ENCODE data around the gene NME4. TPM values are rescaled to one million over a fixed set of nuclear protein-coding genes. Genes with fewer than 3 reads are reported as not detected.
A peak's percentile ranks its signal among the peaks of the same experiment; 100 is the strongest.

NME4 gene
- total and polyA plus RNA-seq, 10 of the 15 experiments (the other 5 are each of a cell fraction or from before 2014, with no cell fraction given): 11.0 to 235 (median 97.7) TPM

- no peak for TF ChIP-seq BCLAF1 (IDR thresholded peaks at IDR 0.05)
- TF ChIP-seq TARDBP (IDR thresholded peaks at IDR 0.05; ENCODE audit: borderline replicate concordance): no peak
- TF ChIP-seq CBX5 (IDR thresholded peaks at IDR 0.05; ENCODE audit: low read depth): peak; percentile 64; the same call in 1 of the 2 replicates
- TF ChIP-seq SMAD1 (IDR thresholded peaks at IDR 0.05; ENCODE audit: low read depth, partially characterized antibody): no peak
- no peak for TF ChIP-seq TCF3 (IDR thresholded peaks at IDR 0.05; ENCODE audit: borderline replicate concordance, insufficient read depth, low read depth, low read length)
- no peak for TF ChIP-seq NR2F1 (conservative IDR thresholded peaks at IDR 0.05)
- TF ChIP-seq SP1 (IDR thresholded peaks at IDR 0.05; ENCODE audit: low read depth, low read length): no peak
These were observed 5.1 kb upstream of the NME4 start (continued) for GRCh38 chr16:391885-392335.

- no peak overlapping the region for H3K27ac ChIP-seq (ENCODE audit: control insufficient read depth, insufficient read depth)
- no peak for FAIRE-seq
These were observed 4.5 kb upstream of the NME4 start for GRCh38 chr16:392450-393030.

More at GRCh38 chr16:392450-393030, 4.5 kb upstream of the NME4 start:
- H3K27me3 ChIP-seq (replicated peaks in 1 of 2; ENCODE audit: control insufficient read depth in 2 of 2, insufficient read depth in 2 of 2, low read length in 1 of 2): no peaks in the 10 kb centered on the region
- POLR2A ChIA-PET: interaction anchor here (0.6 kb wide), 1 partner anchor 16 kb away, joined by 3 read pairs; no protein-coding TSS in a partner anchor
- CTCF ChIA-PET: interaction anchor here (0.6 to 1.8 kb wide), 6 partner anchors 8 to 109 kb away, joined by 3 to 5 read pairs (median 3); partner anchors contain the start of gene DECR2
- no peaks in the 10 kb centered on the region for H3K36me3 ChIP-seq (ENCODE audit: control insufficient read depth in 2 of 2, insufficient read depth in 2 of 2, low read length in 1 of 2)
- intact Hi-C loops (cut with micrococcal nuclease; ENCODE audit: unreplicated experiment): loop anchor here (10.0 kb wide), 2 partner anchors 102 to 272 kb away; partner anchors contain the start of gene RHOT2
- in situ Hi-C loops (cut with MboI): loop anchor here (10.0 kb wide), 1 partner anchor 272 kb away; the partner anchor contains the start of gene RHOT2
- H3K4me3 ChIP-seq: no peak overlapping the region
- no TSS peak for BruUV-seq (replicated peaks)
- H3K4me2 ChIP-seq (ENCODE audit: control insufficient read depth, insufficient read depth): no peak overlapping the region
- no peak overlapping the region for H3K9ac ChIP-seq (ENCODE audit: control insufficient read depth, insufficient read depth, low read length)
- TF ChIP-seq NFXL1 (IDR thresholded peaks at IDR 0.05; ENCODE audit: borderline replicate concordance): no peak
- TF ChIP-seq MYB (IDR thresholded peaks at IDR 0.05; ENCODE audit: borderline replicate concordance, low read depth, low read length): no peak
- no peak for TF ChIP-seq TCF7 (IDR thresholded peaks at IDR 0.05; ENCODE audit: borderline replicate concordance)
- no peak for TF ChIP-seq CBX3 (IDR thresholded peaks at IDR 0.05; ENCODE audit: borderline replicate concordance, low read depth)
- TF ChIP-seq EZH2 (IDR thresholded peaks at IDR 0.05; ENCODE audit: borderline replicate concordance, control insufficient read depth, low read depth, low read length): no peak
- peaks cover 8% of the 10 kb centered on the region; the same call in 1 of the 2 replicates for H3K4me1 ChIP-seq (ENCODE audit: control insufficient read depth, insufficient read depth, low read length)
- ATAC-seq (no peak), DNase-seq (ENCODE audit: low read depth, low spot score) (no peak)
- no peaks in the 10 kb centered on the region; the same call in 2 of the 3 replicates for H3K9me3 ChIP-seq (replicated peaks; ENCODE audit: control insufficient read depth, insufficient read depth, low read length)
- 80% methylated on average over 7 of the region's 7 CpGs for WGBS (ENCODE audit: insufficient coverage, insufficient replicate concordance, low lambda C conversion rate, missing lambda C conversion rate)
- RAD21 ChIA-PET (ENCODE audit: unreplicated experiment): interaction anchor here (0.7 kb wide), 1 partner anchor 64 kb away, joined by 3 read pairs; no protein-coding TSS in a partner anchor
- SMC1A ChIA-PET (ENCODE audit: uncharacterized antibody, unreplicated experiment): interaction anchor here (0.7 kb wide), 1 partner anchor 23 kb away, joined by 3 read pairs; no protein-coding TSS in a partner anchor
- H3K79me2 ChIP-seq (ENCODE audit: control insufficient read depth, insufficient read depth, low read length): peaks cover 2% of the 10 kb centered on the region; the same call in 1 of the 2 replicates
- H4K20me1 ChIP-seq (ENCODE audit: control insufficient read depth, insufficient read depth): no peaks in the 10 kb centered on the region
- no peak overlapping the region for H2AFZ ChIP-seq (ENCODE audit: control insufficient read depth, low read depth, low read length)
